COLO668 (cell line): ENCODE measurements around the gene MED12.

Experiments
- DNase-seq: peaks from one replicate; lab custom pipeline; 2025; ENCODE audit not compliant: unreplicated experiment; lab: John Stamatoyannopoulos, UW

Gene MED12

GRCh38 chrX:71118032-71118984, at the start of gene MED12:
Gene MED12 (plus strand): TSS chrX:71118596. CDS start chrX:71118755, 159 bp downstream.
- peak; percentile 73 for DNase-seq

- no peak for DNase-seq
These were observed 47.9 kb upstream of the MED12 start for GRCh38 chrX:71070531-71070930.

- DNase-seq = no peak
These were observed 36.9 kb upstream of the MED12 start for GRCh38 chrX:71081330-71082123.

GRCh38 chrX:71082124-71082647, 36.2 kb upstream of the MED12 start:
- DNase-seq = no peak

GRCh38 chrX:71082822-71083221, 35.6 kb upstream of the MED12 start:
- DNase-seq = no peak

GRCh38 chrX:71085900-71086299, 32.5 kb upstream of the MED12 start:
- DNase-seq = no peak

GRCh38 chrX:71091263-71091662, 27.1 kb upstream of the MED12 start:
- no peak for DNase-seq

GRCh38 chrX:71095033-71095432, 23.4 kb upstream of the MED12 start:
- no peak for DNase-seq

- peak; percentile 87 for DNase-seq
These were observed 22.8 kb upstream of the MED12 start, which contains the start of gene FOXO4 for GRCh38 chrX:71095555-71095980. Gene FOXO4 (plus strand): TSS chrX:71095851. CDS start chrX:71096529, 678 bp downstream.

GRCh38 chrX:71095981-71096759, 22.2 kb upstream of the MED12 start:
- peak; percentile 18 for DNase-seq

GRCh38 chrX:71096760-71097032, 21.7 kb upstream of the MED12 start:
- peak; percentile 17 for DNase-seq

GRCh38 chrX:71098302-71098701, 20.1 kb upstream of the MED12 start:
- DNase-seq = peak; percentile 55

- no peak for DNase-seq
These were observed 19.4 kb upstream of the MED12 start for GRCh38 chrX:71098951-71099506.

- DNase-seq = no peak
These were observed 18.7 kb upstream of the MED12 start for GRCh38 chrX:71099736-71100135.

GRCh38 chrX:71100581-71101505, 17.6 kb upstream of the MED12 start:
- DNase-seq = no peak

- no peak for DNase-seq
These were observed 16.1 kb upstream of the MED12 start for GRCh38 chrX:71102292-71102691.

- DNase-seq = peak; percentile 1
These were observed 15.0 kb upstream of the MED12 start for GRCh38 chrX:71103110-71103983.

- DNase-seq = no peak
These were observed 12.8 kb upstream of the MED12 start for GRCh38 chrX:71105628-71106027.

GRCh38 chrX:71106427-71106826, 12.0 kb upstream of the MED12 start, which contains the start of gene CXorf65:
Gene CXorf65 (minus strand): TSS chrX:71106740. CDS start chrX:71106556, 184 bp downstream.
- no peak for DNase-seq
